ENCODE measurements around the gene ACYP1.

GRCh38 chr14:75023108-75023507 is 40.7 kb downstream of the ACYP1 start:
- TF ChIP-seq POLR2A (IDR thresholded peaks at IDR 0.05) = no peak
- TF ChIP-seq, protein P1, sequence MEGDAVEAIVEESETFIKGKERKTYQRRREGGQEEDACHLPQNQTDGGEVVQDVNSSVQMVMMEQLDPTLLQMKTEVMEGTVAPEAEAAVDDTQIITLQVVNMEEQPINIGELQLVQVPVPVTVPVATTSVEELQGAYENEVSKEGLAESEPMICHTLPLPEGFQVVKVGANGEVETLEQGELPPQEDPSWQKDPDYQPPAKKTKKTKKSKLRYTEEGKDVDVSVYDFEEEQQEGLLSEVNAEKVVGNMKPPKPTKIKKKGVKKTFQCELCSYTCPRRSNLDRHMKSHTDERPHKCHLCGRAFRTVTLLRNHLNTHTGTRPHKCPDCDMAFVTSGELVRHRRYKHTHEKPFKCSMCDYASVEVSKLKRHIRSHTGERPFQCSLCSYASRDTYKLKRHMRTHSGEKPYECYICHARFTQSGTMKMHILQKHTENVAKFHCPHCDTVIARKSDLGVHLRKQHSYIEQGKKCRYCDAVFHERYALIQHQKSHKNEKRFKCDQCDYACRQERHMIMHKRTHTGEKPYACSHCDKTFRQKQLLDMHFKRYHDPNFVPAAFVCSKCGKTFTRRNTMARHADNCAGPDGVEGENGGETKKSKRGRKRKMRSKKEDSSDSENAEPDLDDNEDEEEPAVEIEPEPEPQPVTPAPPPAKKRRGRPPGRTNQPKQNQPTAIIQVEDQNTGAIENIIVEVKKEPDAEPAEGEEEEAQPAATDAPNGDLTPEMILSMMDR (IDR thresholded peaks at IDR 0.05) = peak in 1 of 5 experiments; percentile 0
- TF ChIP-seq EP300 (IDR thresholded peaks at IDR 0.05; ENCODE audit: low read depth) = no peak
- TF ChIP-seq POLR2AphosphoS5 (IDR thresholded peaks at IDR 0.05) = no peak
